ENCODE measurements around the gene SLC12A6.
"Not testable (repeated sequence)": the region's sequence is repeated elsewhere in the genome, so short reads cannot be mapped to it uniquely, and the experiment has no call there.

Gene SLC12A6

DNA sequence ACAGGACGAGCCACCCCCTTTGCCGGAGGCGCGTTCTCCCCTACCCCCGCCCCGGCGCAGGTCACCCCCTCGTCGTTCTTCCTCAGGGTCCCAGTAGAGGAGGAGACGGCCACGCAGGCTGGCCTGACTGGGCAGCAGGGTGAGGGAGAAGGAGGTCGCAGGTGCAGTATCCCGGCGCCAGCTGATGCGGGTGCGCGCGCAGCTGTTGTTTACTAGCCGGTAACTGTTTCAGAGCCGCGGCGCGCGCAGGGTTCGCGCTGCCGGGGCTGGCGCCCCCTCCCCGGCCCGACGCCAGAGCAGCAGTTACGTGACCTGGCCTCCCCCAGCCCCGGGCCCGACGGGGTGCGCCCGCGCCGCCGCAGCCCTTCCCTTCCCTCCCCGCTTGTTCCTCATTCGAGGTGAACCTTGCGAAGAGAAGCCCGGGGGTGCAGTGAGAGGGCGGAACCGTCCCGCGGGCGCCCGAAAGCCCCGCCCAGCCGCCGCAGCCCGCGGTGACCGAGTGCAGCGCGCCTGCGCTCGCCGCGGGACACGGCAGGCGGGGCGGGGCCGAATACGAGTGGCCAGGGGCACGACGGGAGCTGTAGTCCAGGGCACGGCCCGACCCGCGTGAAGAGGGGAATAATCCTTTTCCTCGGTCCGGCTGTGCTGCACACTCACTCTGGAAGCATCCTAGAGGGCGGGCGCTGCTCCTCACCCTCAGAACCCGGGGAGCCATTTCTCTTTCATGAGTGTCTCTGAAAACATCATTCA lies at the start of gene SLC12A6:
Gene SLC12A6 (minus strand): TSS at position 225 of the 750 bp plus-strand sequence. CDS start 1,101 bp downstream, outside the sequence.
- DNase-seq (ENCODE audit: low read depth), result peak; percentile 70

GRCh38 chr15:34381829-34382521 lies 44.4 kb upstream of the SLC12A6 start:
- not testable (repeated sequence) for DNase-seq (ENCODE audit: low read depth)

DNA sequence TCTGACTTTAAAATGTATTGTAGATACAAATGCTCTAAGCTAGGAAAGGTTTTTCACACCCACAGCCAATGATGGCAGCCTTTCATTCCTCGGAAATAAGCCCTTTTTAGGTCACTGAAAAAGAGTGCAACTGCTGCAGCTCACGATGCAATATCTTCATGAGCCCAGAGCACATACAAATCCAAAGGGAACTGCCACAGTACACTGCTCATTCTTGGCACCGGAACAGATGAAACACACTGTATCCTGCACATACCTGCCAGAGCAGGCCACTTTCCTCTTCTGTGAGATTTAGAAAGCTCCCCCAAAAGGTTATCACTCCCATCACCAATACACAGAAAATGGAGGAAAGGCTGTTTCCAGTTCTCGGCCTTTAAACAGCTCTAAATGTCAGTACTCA lies 42.9 kb upstream of the SLC12A6 start:
- DNase-seq (ENCODE audit: low read depth), result not testable (repeated sequence)

- DNase-seq (ENCODE audit: low read depth), result no peak
Observed at GRCh38 chr15:34376856-34377255, 39.3 kb upstream of the SLC12A6 start.

DNA sequence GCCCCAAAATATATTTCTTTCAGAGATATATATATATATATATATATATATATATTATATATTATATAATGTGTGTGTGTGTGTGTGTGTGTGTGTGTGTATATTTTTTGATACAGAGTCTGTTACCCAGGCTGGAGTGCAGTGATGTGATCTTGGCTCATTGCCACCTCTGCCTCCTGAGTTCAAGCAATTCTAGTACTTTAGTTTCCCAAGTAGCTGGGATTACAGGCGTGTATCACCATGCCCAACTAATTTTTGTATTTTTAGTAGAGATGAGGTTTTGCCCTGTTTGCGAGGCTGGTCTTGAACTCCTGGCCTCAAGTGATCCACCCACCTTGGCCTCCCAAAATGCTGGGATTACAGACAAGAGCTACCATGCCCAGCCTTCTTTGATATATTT lies 38.0 kb upstream of the SLC12A6 start:
- DNase-seq (ENCODE audit: low read depth), result not testable (repeated sequence)

GRCh38 chr15:34374816-34375215 lies 37.2 kb upstream of the SLC12A6 start:
- DNase-seq (ENCODE audit: low read depth), result no peak

- DNase-seq (ENCODE audit: low read depth), result no peak
Observed at GRCh38 chr15:34373951-34374350, 36.4 kb upstream of the SLC12A6 start.

GRCh38 chr15:34370643-34371042 lies 33.1 kb upstream of the SLC12A6 start:
- no peak for DNase-seq (ENCODE audit: low read depth)

DNA sequence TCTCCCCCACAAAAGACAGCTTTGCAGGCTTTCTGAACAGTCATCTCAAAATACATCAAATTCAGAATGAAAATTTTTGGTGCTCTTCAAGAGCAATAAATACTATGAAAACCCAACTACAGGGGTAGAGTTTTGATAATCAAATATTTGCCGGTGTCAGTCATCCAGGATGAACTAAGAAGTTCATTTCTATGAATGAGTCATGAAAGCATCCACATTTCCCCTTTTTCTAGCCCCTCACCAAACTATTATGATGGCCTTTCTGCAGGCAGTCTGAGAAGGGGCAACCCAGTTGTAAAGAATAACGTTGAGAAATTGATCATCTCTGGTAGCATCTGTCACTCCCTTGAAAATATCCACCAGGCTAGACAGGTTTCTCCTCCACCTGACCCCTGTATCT lies 32.5 kb upstream of the SLC12A6 start:
- DNase-seq (ENCODE audit: low read depth), result no peak

DNA sequence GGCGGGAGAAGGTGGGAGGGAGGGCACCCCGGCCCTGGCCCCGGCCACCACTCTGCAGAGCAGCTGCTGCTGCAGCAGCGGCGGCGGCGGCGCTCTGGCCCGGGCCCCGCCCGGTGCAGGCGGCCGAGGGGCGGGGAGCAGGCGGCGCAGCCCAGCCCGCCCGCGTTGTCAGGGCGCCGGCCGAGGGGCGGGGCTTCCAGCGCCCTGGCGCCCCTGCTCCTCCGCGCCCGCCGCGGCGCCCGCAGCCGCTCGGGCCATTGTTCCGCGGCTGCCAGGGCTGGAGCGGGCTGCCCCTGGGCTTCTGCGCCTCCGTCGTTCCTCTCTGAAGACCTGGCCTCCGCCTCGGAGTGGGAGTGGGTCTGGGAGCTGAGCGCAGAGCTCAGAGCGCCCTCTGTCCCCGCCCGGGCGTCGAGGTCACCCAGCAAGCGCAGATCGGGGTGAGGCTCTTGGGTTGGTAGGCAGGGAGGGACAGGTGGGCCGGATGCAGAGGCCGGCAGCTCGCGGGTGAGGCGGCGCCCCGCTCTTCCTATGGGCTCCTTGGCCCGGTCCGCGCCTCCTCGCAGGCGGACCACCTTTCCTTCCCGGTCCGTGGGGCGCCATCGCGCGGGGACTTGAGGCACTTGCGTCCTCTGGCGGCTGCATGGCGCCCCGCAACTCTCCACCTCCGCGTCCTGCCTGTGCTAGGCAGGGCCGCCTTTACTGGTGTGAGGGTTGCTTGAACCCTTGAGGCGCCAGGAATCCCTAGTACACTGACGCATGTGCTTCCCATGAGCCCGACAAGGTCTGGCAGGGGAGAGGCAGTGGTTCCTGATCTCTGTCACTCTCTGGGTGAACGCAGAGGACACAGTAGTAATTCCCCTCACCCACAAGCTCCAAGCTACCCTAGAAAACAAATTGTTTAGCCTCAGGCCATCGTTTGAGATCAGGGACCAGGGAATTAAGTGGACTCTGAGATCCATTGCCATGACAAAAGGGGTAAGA lies 29.8 kb upstream of the SLC12A6 start, which contains the start of gene LPCAT4:
Gene LPCAT4 (minus strand): TSS at position 96 of the 981 bp plus-strand sequence. CDS start 96 bp downstream, outside the sequence.
- peak; percentile 75 for DNase-seq (ENCODE audit: low read depth)

GRCh38 chr15:34366271-34367065 lies 28.9 kb upstream of the SLC12A6 start:
- peak; percentile 14 for DNase-seq (ENCODE audit: low read depth)

DNA sequence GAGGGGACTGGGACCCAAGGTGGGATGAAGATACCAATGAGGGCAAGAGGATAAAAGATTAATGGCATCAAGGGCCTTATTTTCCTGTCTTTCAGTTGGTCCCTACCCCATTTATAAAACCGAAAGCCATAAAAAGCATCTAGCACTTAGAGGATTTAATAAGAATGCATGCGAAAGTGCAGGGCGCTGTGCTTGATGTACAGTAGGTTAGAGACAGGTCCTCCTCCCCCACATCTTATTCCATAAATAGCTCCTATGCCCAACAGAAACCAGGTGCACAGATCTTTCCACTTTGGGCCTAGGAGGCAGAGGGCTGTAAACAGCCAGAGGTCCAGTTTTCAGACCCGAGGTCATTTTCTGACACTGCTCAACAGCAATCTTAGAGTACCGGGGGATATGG lies 28.3 kb upstream of the SLC12A6 start:
- DNase-seq (ENCODE audit: low read depth), result no peak

DNA sequence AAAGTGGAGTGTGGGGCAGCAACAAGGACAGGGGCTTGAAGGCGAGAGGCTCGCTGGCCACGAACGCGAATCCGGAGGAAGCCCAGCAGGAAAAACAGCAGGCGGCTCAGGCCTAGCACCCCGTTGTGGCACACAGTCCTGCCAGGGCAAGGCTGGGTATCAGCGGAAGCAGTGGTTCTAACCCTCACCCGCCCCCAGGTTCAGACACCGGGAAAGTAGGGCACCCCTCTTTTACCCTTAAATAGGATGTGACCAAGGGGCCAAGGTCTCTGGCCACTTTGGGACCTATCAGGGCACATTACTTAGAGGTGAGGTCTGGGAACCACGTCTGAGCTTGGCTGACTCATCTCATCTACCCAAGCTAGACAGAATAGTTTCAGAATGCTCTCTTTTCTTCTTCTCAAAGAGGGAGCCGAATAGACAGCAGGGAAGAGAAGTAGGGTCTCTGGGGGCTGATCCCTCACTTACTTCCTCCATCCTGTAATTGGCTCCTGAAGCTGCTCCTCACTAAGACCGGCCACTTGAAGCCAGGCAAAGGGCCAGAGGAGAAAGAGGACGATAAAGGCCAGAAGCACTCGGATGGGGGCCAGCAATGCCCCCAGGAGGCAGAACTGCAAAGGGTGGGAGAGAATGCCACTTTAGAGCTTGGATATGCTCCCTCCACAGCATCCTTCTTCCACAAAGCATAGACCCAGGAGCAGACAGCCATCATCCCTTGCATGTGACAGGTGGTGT lies 27.7 kb upstream of the SLC12A6 start:
- DNase-seq (ENCODE audit: low read depth), result no peak

DNA sequence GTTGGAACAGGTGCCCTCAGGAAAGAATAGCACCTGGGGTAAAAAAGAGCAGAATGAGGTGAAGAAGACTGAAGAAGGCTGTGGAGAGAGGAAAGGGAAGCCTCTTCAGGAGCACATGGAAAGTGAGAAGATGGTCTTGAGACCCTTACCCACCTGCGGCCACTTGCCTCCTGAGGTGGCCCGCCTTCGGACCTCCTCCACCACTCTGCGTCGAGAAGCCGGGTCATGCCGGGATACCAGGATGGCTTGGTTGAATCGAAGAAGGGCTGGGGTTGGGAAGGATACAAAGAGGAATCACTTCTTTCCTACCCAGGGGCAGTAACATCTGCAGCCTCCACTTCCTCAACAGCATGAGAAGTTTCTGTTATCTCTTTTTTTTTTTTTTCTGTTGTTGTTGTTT lies 26.5 kb upstream of the SLC12A6 start:
- DNase-seq (ENCODE audit: low read depth), result no peak

DNA sequence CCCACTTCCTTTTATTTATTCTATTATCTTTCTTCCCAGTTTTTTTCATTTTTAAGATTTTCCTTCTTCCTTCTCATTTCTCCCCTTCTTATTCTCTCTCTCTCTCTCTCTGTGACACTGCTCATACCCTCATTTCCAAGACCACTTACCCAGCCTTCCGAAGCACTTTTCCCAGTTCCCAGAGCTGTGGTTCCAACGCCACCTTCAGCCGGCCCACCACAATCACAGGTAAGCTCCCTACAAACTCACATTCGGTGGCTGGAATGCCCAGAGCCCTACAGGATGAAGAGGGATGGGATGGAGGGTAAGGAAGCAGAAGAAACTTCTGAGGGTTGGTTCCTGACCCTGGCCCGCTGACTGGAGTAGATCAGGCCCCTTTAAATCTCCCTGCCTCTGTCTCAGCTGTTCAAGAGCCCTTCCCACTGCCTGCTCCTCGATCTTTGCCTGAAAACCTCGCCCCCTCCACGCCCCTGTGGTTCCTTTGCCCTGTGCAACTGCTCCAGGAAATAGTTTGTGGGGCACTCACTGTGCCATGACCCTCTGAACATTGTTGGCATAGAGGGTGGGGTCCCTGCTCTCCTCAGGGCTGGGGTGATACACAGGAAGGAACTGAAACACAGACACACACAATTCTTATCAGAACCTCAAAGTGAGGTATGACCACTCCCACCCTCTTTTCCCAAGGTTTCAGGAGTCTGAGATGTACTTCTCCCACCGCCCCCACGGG lies 24.6 kb upstream of the SLC12A6 start:
- no peak for DNase-seq (ENCODE audit: low read depth)

DNA sequence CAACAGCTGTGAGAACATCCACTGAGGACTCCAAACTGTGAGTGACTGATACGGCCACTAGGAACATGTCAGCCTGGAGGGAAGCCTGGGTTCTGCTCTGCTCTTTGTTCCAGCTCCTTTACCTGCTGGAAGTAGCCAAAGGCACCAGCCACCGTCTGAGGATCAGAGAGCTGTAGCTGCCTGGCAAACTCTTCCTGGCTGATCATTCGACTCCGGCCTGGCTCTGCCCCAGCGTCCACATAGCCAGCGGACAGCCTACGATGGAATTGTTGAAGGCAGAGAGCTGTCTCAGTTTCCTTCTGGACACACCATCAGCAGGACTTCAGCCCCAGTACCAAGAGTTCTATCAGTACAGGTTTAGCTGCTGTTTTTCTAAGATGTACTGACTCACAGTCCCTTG lies 23.7 kb upstream of the SLC12A6 start:
- no peak for DNase-seq (ENCODE audit: low read depth)

- DNase-seq (ENCODE audit: low read depth), result no peak
Observed at GRCh38 chr15:34360298-34360697, 22.7 kb upstream of the SLC12A6 start.

DNA sequence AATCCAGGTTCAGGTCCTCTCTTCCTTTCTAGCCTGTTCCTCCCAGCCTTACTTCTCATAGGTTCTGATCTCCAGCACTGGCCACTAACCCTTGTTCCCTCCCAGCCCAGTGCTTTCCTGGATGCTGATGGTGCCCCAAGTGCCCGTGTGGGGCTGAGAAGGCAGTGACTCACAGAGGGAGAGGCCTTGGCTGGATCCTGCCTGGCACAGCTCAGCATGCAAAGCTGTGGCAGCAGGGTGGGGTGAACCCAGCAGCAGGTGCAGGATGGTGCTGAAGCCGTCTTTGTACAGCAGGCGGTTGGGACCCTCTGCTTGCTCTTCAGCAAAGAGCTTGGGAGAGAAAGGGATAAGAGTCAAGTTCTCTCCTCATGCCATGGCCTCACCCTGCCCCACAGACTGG lies 21.8 kb upstream of the SLC12A6 start:
- DNase-seq (ENCODE audit: low read depth), result no peak

GRCh38 chr15:34358948-34359347 lies 21.4 kb upstream of the SLC12A6 start:
- DNase-seq (ENCODE audit: low read depth), result no peak

GRCh38 chr15:34358367-34358766 lies 20.8 kb upstream of the SLC12A6 start:
- no peak for DNase-seq (ENCODE audit: low read depth)
